OCI-LY3 (cell line): ENCODE results near the gene STARD4.

Source experiments
- CTCF ChIP-seq: fragments of 200-600, 300-600 bp; sonication (generic); IDR thresholded peaks from 2 replicates; pipeline ENCODE4 v1.5.1; 2014; ENCODE audit warnings: antibody characterized with exemption, low read length, low read depth
- EZH2phosphoT487 ChIP-seq: fragments of 200-600 bp; shearing (Covaris generic); IDR thresholded peaks from 2 replicates; pipeline ENCODE4 v1.6.1; 2018; ENCODE audit warnings: antibody characterized with exemption, mixed run types, low read depth

DNA sequence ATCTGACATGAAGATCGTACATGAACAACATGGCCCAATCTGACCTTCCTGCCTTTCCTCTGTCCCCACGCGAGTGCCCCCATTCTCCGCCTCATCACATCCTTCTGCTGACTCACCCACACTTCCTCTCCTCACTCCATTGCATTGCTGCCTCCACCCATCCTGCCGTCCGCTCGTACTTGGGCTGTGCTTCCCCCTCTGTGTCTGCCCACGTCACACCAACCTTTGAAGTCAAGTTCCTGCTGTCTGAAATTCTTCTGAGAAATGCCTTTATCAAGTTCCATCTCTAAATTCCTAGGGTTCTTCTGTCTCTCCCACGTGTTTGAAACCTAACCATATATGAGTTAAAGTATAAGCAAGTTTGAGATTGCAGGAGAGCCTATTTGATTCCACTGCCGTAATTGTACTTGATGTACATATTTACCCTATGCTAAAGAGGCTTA is 18.0 kb upstream of the STARD4 start:
- TF ChIP-seq CTCF (no peak), EZH2phosphoT487 (no peak)
